Stimulated activated naive B cell treated with anti-CD40 and anti-IgM and Interleukin-4, amounts not matched to agents 10 μg/mL and 1 μg/mL and 100 μg/mL, for 72 hours (primary cell): ENCODE measurements around the gene NFATC1.

Source experiments
- ATAC-seq, 2 donors: fragments of 150-1000 bp; cut with Tn5 transposase; replicated peaks; 2 replicates each; pipeline ENCODE4 v1.10.0; 2021; ENCODE audit warnings: moderate library complexity in 1 of 2
- DNase-seq: peaks from one replicate; pipeline ENCODE4 v3.0.0; 2021
- H3K27ac Mint-ChIP-seq: one replicate; pipeline ENCODE4 v1.8.0; 2022; ENCODE audit warnings: mild to moderate bottlenecking, mixed read lengths
- H3K27me3 Mint-ChIP-seq, 2 donors: one replicate each; pipeline ENCODE4 v1.8.0; 2022; ENCODE audit warnings: mixed read lengths in 2 of 2
- H3K36me3 Mint-ChIP-seq, 2 donors: one replicate each; pipeline ENCODE4 v1.8.0; 2022; ENCODE audit warnings: mixed read lengths in 2 of 2, mild to moderate bottlenecking in 1 of 2
- H3K4me1 Mint-ChIP-seq, 2 donors: one replicate each; pipeline ENCODE4 v1.8.0; 2022; ENCODE audit warnings: mixed read lengths in 2 of 2, mild to moderate bottlenecking in 1 of 2
- H3K4me3 Mint-ChIP-seq, 2 donors: one replicate each; pipeline ENCODE4 v1.8.0; 2022; ENCODE audit warnings: mild to moderate bottlenecking in 2 of 2, mixed read lengths in 2 of 2, moderate library complexity in 1 of 2
- H3K9me3 Mint-ChIP-seq, 2 donors: one replicate each; pipeline ENCODE4 v1.8.0; 2022; ENCODE audit warnings: mixed read lengths in 2 of 2, mild to moderate bottlenecking in 1 of 2

NFATC1 gene

GRCh38 chr18:79506191-79507075, 110.7 kb downstream of the NFATC1 start:
- H3K9me3 Mint-ChIP-seq = peaks cover 0 to 3% of the 10 kb centered on the region in 2 donors
- H3K27me3 Mint-ChIP-seq = no peaks in the 10 kb centered on the region
- H3K4me1 Mint-ChIP-seq = peaks cover 55 to 80% of the 10 kb centered on the region in 2 donors
- peak overlapping the region; percentile 60 to 69 for H3K4me3 Mint-ChIP-seq
- H3K27ac Mint-ChIP-seq = peak overlapping the region; percentile 92
- DNase-seq (no peak), ATAC-seq (peak; percentile 53 to 56)
- H3K36me3 Mint-ChIP-seq = peaks cover 36 to 50% of the 10 kb centered on the region in 2 donors

GRCh38 chr18:79507076-79507545, 111.4 kb downstream of the NFATC1 start:
- Mint-ChIP-seq H3K27ac (peak overlapping the region; percentile 92), H3K9me3 (peaks cover 0 to 3% of the 10 kb centered on the region in 2 donors), H3K36me3 (peaks cover 42 to 53% of the 10 kb centered on the region in 2 donors), H3K4me1 (peaks cover 55 to 78% of the 10 kb centered on the region in 2 donors), H3K4me3 (peak overlapping the region; percentile 60 to 64), H3K27me3 (no peaks in the 10 kb centered on the region)
- DNase-seq (no peak), ATAC-seq (peak; percentile 40 to 50)

GRCh38 chr18:79507546-79508480, 112.1 kb downstream of the NFATC1 start:
- peak; percentile 13 to 45 for ATAC-seq
- Mint-ChIP-seq H3K4me1 (peaks cover 54 to 71% of the 10 kb centered on the region in 2 donors), H3K4me3 (peak overlapping the region; percentile 60 to 64)

GRCh38 chr18:79508565-79509535, 113.1 kb downstream of the NFATC1 start:
- Mint-ChIP-seq H3K4me1 (peaks cover 53 to 60% of the 10 kb centered on the region in 2 donors), H3K4me3 (peak overlapping the region; percentile 60 to 64), H3K36me3 (peaks cover 55 to 68% of the 10 kb centered on the region in 2 donors), H3K27me3 (no peaks in the 10 kb centered on the region), H3K27ac (peak overlapping the region; percentile 92), H3K9me3 (peaks cover 0 to 3% of the 10 kb centered on the region in 2 donors)
- DNase-seq (peak; percentile 65), ATAC-seq (peak; percentile 65 to 80)

More at GRCh38 chr18:79507546-79508480, 112.1 kb downstream of the NFATC1 start:
- H3K36me3 Mint-ChIP-seq = peaks cover 47 to 59% of the 10 kb centered on the region in 2 donors
- peak overlapping the region; percentile 92 for H3K27ac Mint-ChIP-seq
- H3K27me3 Mint-ChIP-seq = no peaks in the 10 kb centered on the region
- peak; percentile 43 for DNase-seq
- peaks cover 0 to 3% of the 10 kb centered on the region in 2 donors for H3K9me3 Mint-ChIP-seq

GRCh38 chr18:79509536-79509930, 113.8 kb downstream of the NFATC1 start:
- Mint-ChIP-seq H3K9me3 (peaks cover 0 to 3% of the 10 kb centered on the region in 2 donors), H3K27me3 (no peaks in the 10 kb centered on the region), H3K36me3 (peaks cover 51 to 68% of the 10 kb centered on the region in 2 donors), H3K4me1 (peaks cover 46 to 54% of the 10 kb centered on the region in 2 donors), H3K27ac (peak overlapping the region; percentile 92), H3K4me3 (peak overlapping the region; percentile 60 to 64)
- no peak for ATAC-seq
- no peak for DNase-seq

GRCh38 chr18:79510046-79510685, 114.4 kb downstream of the NFATC1 start:
- Mint-ChIP-seq H3K27me3 (no peaks in the 10 kb centered on the region), H3K36me3 (peaks cover 52 to 69% of the 10 kb centered on the region in 2 donors), H3K9me3 (peaks cover 0 to 3% of the 10 kb centered on the region in 2 donors), H3K4me1 (peaks cover 45 to 52% of the 10 kb centered on the region in 2 donors), H3K27ac (peak overlapping the region; percentile 92), H3K4me3 (peak overlapping the region in 1 of 2 donors; percentile 32)
- ATAC-seq (no peak), DNase-seq (no peak)

- H3K4me1 Mint-ChIP-seq = peaks cover 41 to 45% of the 10 kb centered on the region in 2 donors
- DNase-seq = no peak
- peaks cover 0 to 3% of the 10 kb centered on the region in 2 donors for H3K9me3 Mint-ChIP-seq
Observed at GRCh38 chr18:79510731-79511241, 115.1 kb downstream of the NFATC1 start.

GRCh38 chr18:79511271-79511670, 115.5 kb downstream of the NFATC1 start:
- no peak for DNase-seq
- Mint-ChIP-seq H3K4me3 (no peak overlapping the region), H3K9me3 (peaks cover 0 to 3% of the 10 kb centered on the region in 2 donors), H3K27me3 (no peaks in the 10 kb centered on the region), H3K27ac (no peak overlapping the region), H3K36me3 (peaks cover 45 to 68% of the 10 kb centered on the region in 2 donors), H3K4me1 (peaks cover 36 to 45% of the 10 kb centered on the region in 2 donors)
- no peak for ATAC-seq

More at GRCh38 chr18:79510731-79511241, 115.1 kb downstream of the NFATC1 start:
- H3K36me3 Mint-ChIP-seq = peaks cover 49 to 68% of the 10 kb centered on the region in 2 donors
- no peak overlapping the region for H3K27ac Mint-ChIP-seq
- ATAC-seq = no peak
- H3K4me3 Mint-ChIP-seq = no peak overlapping the region
- H3K27me3 Mint-ChIP-seq = no peaks in the 10 kb centered on the region

GRCh38 chr18:79511671-79512301, 116.1 kb downstream of the NFATC1 start:
- Mint-ChIP-seq H3K4me1 (peaks cover 34 to 45% of the 10 kb centered on the region in 2 donors), H3K4me3 (no peak overlapping the region), H3K27ac (peak overlapping the region; percentile 56), H3K9me3 (peaks cover 0 to 3% of the 10 kb centered on the region in 2 donors), H3K36me3 (peaks cover 46 to 71% of the 10 kb centered on the region in 2 donors), H3K27me3 (no peaks in the 10 kb centered on the region)
- DNase-seq (no peak), ATAC-seq (no peak)

GRCh38 chr18:79512461-79513380, 117.0 kb downstream of the NFATC1 start:
- ATAC-seq = no peak
- no peak for DNase-seq
- peaks cover 51 to 78% of the 10 kb centered on the region in 2 donors for H3K36me3 Mint-ChIP-seq
- peak overlapping the region; percentile 59 for H3K27ac Mint-ChIP-seq
- H3K9me3 Mint-ChIP-seq = peaks cover 0 to 3% of the 10 kb centered on the region in 2 donors
- H3K27me3 Mint-ChIP-seq = no peaks in the 10 kb centered on the region
- H3K4me3 Mint-ChIP-seq = no peak overlapping the region
- H3K4me1 Mint-ChIP-seq = peaks cover 32 to 45% of the 10 kb centered on the region in 2 donors

- Mint-ChIP-seq H3K27me3 (no peaks in the 10 kb centered on the region), H3K9me3 (peaks cover 0 to 3% of the 10 kb centered on the region in 2 donors), H3K4me1 (peaks cover 28 to 45% of the 10 kb centered on the region in 2 donors), H3K36me3 (peaks cover 55 to 77% of the 10 kb centered on the region in 2 donors), H3K27ac (peak overlapping the region; percentile 59), H3K4me3 (no peak overlapping the region)
- ATAC-seq (no peak), DNase-seq (no peak)
Observed at GRCh38 chr18:79513381-79514081, 117.8 kb downstream of the NFATC1 start.
